SK-N-SH treated with all-trans-retinoic acid at 6 μM for 48 hours (cell line): ENCODE data around the gene TNIK.

Source experiments
- ARNTL ChIP-seq: fragments of 450-650 bp; formaldehyde crosslinking; IDR thresholded peaks from 2 replicates; pipeline ENCODE4 v1.5.0; 2020; ENCODE audit warnings: low read depth, mild to moderate bottlenecking, moderate library complexity, borderline replicate concordance
- BACH2 ChIP-seq: fragments of 250-450 bp; sonication (Bioruptor Pico); IDR thresholded peaks from 2 replicates; pipeline ENCODE4 v1.9.0; 2021; ENCODE audit warnings: mild to moderate bottlenecking, borderline replicate concordance
- ISL1 ChIP-seq: fragments of 250-450 bp; sonication (Bioruptor Pico); IDR thresholded peaks from 2 replicates; pipeline ENCODE4 v2.1.2; 2022; ENCODE audit warnings: mild to moderate bottlenecking, moderate library complexity
- OSR1 ChIP-seq: fragments of 250-450 bp; sonication (Bioruptor Pico); IDR thresholded peaks from 2 replicates; pipeline ENCODE4 v1.8.0; 2022; ENCODE audit warnings: moderate library complexity, mild to moderate bottlenecking, inconsistent platforms
- PATZ1 ChIP-seq: fragments of 250-450 bp; sonication (Bioruptor Pico); IDR thresholded peaks from 2 replicates; pipeline ENCODE4 v1.8.0; 2020; ENCODE audit warnings: mild to moderate bottlenecking, moderate library complexity, borderline replicate concordance
- POU6F1 ChIP-seq: fragments of 250-450 bp; sonication (Bioruptor Pico); IDR thresholded peaks from 2 replicates; pipeline ENCODE4 v1.8.0; 2021; ENCODE audit warnings: low read depth, mild to moderate bottlenecking, moderate library complexity, borderline replicate concordance
- RARB ChIP-seq: fragments of 250-450 bp; sonication (Bioruptor Pico); IDR thresholded peaks from 2 replicates; pipeline ENCODE4 v1.8.0; 2021; ENCODE audit warnings: mild to moderate bottlenecking, moderate library complexity
- TSHZ2 ChIP-seq: fragments of 250-450 bp; sonication (Bioruptor Pico); IDR thresholded peaks from 2 replicates; pipeline ENCODE4 v1.5.0; 2020; ENCODE audit warnings: mild to moderate bottlenecking, moderate library complexity
- ZFP30 ChIP-seq: fragments of 450-650 bp; formaldehyde crosslinking; IDR thresholded peaks from 2 replicates; pipeline ENCODE4 v1.5.0; 2022; ENCODE audit warnings: mild to moderate bottlenecking, moderate library complexity

DNA sequence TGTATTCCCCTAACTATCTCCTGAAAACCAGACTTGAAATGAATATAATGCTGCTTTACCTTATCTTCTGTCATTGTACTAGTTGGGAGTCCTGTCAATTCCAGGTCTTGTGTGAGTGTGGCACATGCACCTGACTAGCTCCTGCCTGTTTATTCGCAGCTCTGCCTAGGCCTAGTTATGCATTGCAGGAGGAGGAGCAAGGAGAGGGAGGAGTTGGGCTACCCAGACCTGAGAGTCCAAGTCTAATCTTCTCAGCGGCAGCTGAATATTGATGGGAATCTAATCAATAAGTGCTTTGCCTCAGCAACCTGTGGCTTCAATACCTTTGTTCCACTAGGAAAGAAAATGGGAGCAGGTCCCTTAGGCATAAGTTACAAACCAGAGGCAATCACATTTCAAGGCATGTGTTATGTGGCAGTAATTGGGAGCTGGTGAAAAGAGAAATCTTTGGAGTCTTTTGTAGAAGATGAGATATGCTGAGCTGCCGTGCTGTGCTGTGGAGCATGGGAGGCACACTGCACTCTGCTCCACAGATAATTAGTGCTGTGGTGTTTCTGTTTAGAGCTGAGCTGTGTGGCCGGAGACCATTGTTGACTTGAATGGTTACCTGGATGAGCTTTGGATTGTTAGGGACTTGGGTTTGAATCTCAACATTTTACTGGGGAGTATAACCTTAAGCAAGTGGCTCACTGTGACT lies 433.5 kb downstream of the TNIK start, which contains the start of gene SLC2A2:
- TF ChIP-seq ARNTL (CRISPR knock-in tag) (no peak), PATZ1 (no peak), TSHZ2 (no peak), ISL1 (CRISPR knock-in tag) (no peak), ZFP30 (CRISPR knock-in tag) (no peak), RARB (CRISPR knock-in tag) (no peak), POU6F1 (no peak), BACH2 (CRISPR knock-in tag) (no peak), OSR1 (no peak)
